Trophoblast cell (in vitro differentiated cells and primary cell): ENCODE measurements around the gene DIO1.
A peak's percentile ranks its signal among the peaks of the same experiment; 100 is the strongest.

Experiments
- DNase-seq, 2 donors: peaks; one replicate each; pipeline ENCODE4 v3.0.0-alpha.2; 2016
- H2AFZ ChIP-seq: 2 replicates; pipeline ENCODE4 v1.6.1; 2013; ENCODE audit warnings: low read length, moderate library complexity, mild to moderate bottlenecking; ENCODE audit not compliant: insufficient read depth, poor library complexity
- H2AK5ac ChIP-seq: 2 replicates; pipeline ENCODE4 v1.6.1; 2013; ENCODE audit warnings: mild to moderate bottlenecking, low read length
- H2BK120ac ChIP-seq: 2 replicates; pipeline ENCODE4 v1.6.1; 2013; ENCODE audit warnings: low read length, mild to moderate bottlenecking, moderate library complexity; ENCODE audit not compliant: insufficient read depth, poor library complexity
- H2BK12ac ChIP-seq: 2 replicates; pipeline ENCODE4 v1.6.1; 2013; ENCODE audit warnings: mild to moderate bottlenecking, low read length, moderate library complexity
- H2BK5ac ChIP-seq: 2 replicates; pipeline ENCODE4 v1.6.1; 2013; ENCODE audit warnings: low read length, low read depth, moderate library complexity, mild to moderate bottlenecking; ENCODE audit not compliant: poor library complexity
- H3K14ac ChIP-seq: 2 replicates; pipeline ENCODE4 v1.6.1; 2013; ENCODE audit warnings: mild to moderate bottlenecking, low read length
- H3K18ac ChIP-seq: 2 replicates; pipeline ENCODE4 v1.6.1; 2013; ENCODE audit warnings: mild to moderate bottlenecking, low read length
- H3K23ac ChIP-seq: 2 replicates; pipeline ENCODE4 v1.6.1; 2013; ENCODE audit warnings: low read length
- H3K27ac ChIP-seq: 2 replicates; pipeline ENCODE4 v1.5.1; 2013; ENCODE audit warnings: low read depth, mild to moderate bottlenecking, inconsistent platforms, low read length, moderate library complexity
- H3K27me3 ChIP-seq: 2 replicates; pipeline ENCODE4 v1.6.1; 2013; ENCODE audit warnings: inconsistent platforms, mild to moderate bottlenecking, low read length, moderate library complexity; ENCODE audit not compliant: insufficient read depth
- H3K36me3 ChIP-seq, 2 experiments: 1 replicate in 1 of 2; 2 replicates in 1 of 2; pipeline ENCODE4 v1.6.1; 2013; ENCODE audit warnings: low read length in 2 of 2, mild to moderate bottlenecking in 2 of 2, moderate library complexity in 1 of 2; ENCODE audit not compliant: insufficient read depth in 2 of 2, control insufficient read depth in 1 of 2
- H3K4ac ChIP-seq: 2 replicates; pipeline ENCODE4 v1.6.1; 2013; ENCODE audit warnings: low read depth, mild to moderate bottlenecking, low read length, moderate library complexity
- H3K4me1 ChIP-seq, 2 experiments: 1 replicate in 1 of 2; 2 replicates in 1 of 2; pipeline ENCODE4 v1.6.1; 2013; ENCODE audit warnings: low read length in 2 of 2, mild to moderate bottlenecking in 2 of 2, moderate library complexity in 1 of 2; ENCODE audit not compliant: insufficient read depth in 2 of 2, control insufficient read depth in 1 of 2
- H3K4me2 ChIP-seq: 2 replicates; pipeline ENCODE4 v1.6.1; 2013; ENCODE audit warnings: inconsistent platforms, mild to moderate bottlenecking, low read length, moderate library complexity
- H3K4me3 ChIP-seq: 2 replicates; pipeline ENCODE4 v1.5.1; 2013; ENCODE audit warnings: mild to moderate bottlenecking, low read depth, low read length, inconsistent platforms
- H3K79me1 ChIP-seq: one replicate; pipeline ENCODE4 v1.6.1; 2013; ENCODE audit warnings: low read length
- H3K79me2 ChIP-seq: 2 replicates; pipeline ENCODE4 v1.6.1; 2013; ENCODE audit warnings: low read length, mild to moderate bottlenecking; ENCODE audit not compliant: control insufficient read depth, insufficient read depth, poor library complexity
- H3K9ac ChIP-seq: 2 replicates; pipeline ENCODE4 v1.6.1; 2013; ENCODE audit warnings: mild to moderate bottlenecking, low read length
- H3K9me3 ChIP-seq: 2 replicates; pipeline ENCODE4 v1.6.1; 2013; ENCODE audit warnings: low read depth, mild to moderate bottlenecking, control low read depth, inconsistent platforms, low read length; ENCODE audit not compliant: insufficient read depth
- H4K12ac ChIP-seq: 2 replicates; pipeline ENCODE4 v1.6.1; 2013; ENCODE audit warnings: low read depth, mild to moderate bottlenecking, low read length, moderate library complexity
- H4K8ac ChIP-seq: 2 replicates; pipeline ENCODE4 v1.6.1; 2013; ENCODE audit warnings: low read depth, mild to moderate bottlenecking, low read length, moderate library complexity
- H4K91ac ChIP-seq: one replicate; pipeline ENCODE4 v1.6.1; 2013; ENCODE audit warnings: low read depth, mild to moderate bottlenecking, low read length, moderate library complexity
- WGBS: extraction: QIAGEN DNeasy Blood & Tissue Kit; methylation state at CpG from one replicate; pipeline ENCODE4 v1.1.7; 2013; ENCODE audit warnings: missing lambda C conversion rate; ENCODE audit not compliant: insufficient read length, insufficient coverage; ENCODE audit errors: extremely low coverage; 5-methylcytosine and 5-hydroxymethylcytosine counted together

Gene DIO1

DNA sequence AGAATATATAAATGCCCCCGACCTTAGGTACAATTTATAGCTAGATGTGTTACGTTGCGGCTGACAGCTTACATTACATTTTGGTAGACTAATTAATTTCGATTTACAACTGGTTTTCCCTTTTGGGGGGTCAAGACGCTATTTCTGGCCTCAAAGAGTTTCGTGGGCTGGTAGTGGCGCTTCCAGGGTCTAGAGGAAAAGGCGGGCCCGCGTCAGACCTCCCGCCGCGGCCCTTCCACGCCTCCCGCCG lies 51.1 kb downstream of the DIO1 start:
- Histone ChIP-seq H3K9ac (peak overlapping the region; percentile 88), H3K4me2 (peak overlapping the region; percentile 71), H3K18ac (peak overlapping the region; percentile 78), H3K79me1 (peaks cover 11% of the 10 kb centered on the region), H2BK5ac (peak overlapping the region; percentile 34), H4K12ac (peak overlapping the region; percentile 95), H3K36me3 (peaks cover 0 to 2% of the 10 kb centered on the region in 2 experiments), H2AK5ac (no peak overlapping the region), H3K9me3 (no peaks in the 10 kb centered on the region), H3K4ac (peak overlapping the region; percentile 88), H3K79me2 (peaks cover 13% of the 10 kb centered on the region), H4K91ac (peak overlapping the region; percentile 59), H3K4me1 (peaks cover 4 to 15% of the 10 kb centered on the region in 2 experiments), H4K8ac (peak overlapping the region; percentile 98), H2BK120ac (peak overlapping the region; percentile 59), H3K4me3 (peak overlapping the region; percentile 93), H3K27me3 (no peaks in the 10 kb centered on the region), H2BK12ac (no peak overlapping the region), H2AFZ (peak overlapping the region; percentile 98), H3K14ac (peak overlapping the region; percentile 75), H3K27ac (peak overlapping the region; percentile 72), H3K23ac (no peak overlapping the region)
- no peak for DNase-seq
- WGBS, result no CpG with 5 or more reads among the region's 16 CpGs

GRCh38 chr1:53945433-53946251 lies 51.7 kb downstream of the DIO1 start, which contains the start of gene IFT25:
IFT25 (minus strand) TSS chr1:53945699; CDS start chr1:53940082, 5,617 bp downstream.
- peak within 1 kb of the TSS; percentile 96 for H3K14ac ChIP-seq
- peak within 1 kb of the TSS; percentile 72 for H3K27ac ChIP-seq
- peak within 1 kb of the TSS; percentile 91 for H4K91ac ChIP-seq
- H3K4me3 ChIP-seq, result peak within 1 kb of the TSS; percentile 93
- H4K8ac ChIP-seq, result peak within 1 kb of the TSS; percentile 98
- peaks cover 11% of the 10 kb centered on the region for H3K79me1 ChIP-seq
- no peak within 1 kb of the TSS for H2AK5ac ChIP-seq
- peak within 1 kb of the TSS; percentile 99 for H2AFZ ChIP-seq
- no peaks in the 10 kb centered on the region for H3K27me3 ChIP-seq
- peak within 1 kb of the TSS; percentile 62 for H2BK12ac ChIP-seq
- peak within 1 kb of the TSS; percentile 97 for H4K12ac ChIP-seq
- peaks cover 0 to 3% of the 10 kb centered on the region in 2 experiments for H3K36me3 ChIP-seq
- H3K4ac ChIP-seq, result peak within 1 kb of the TSS; percentile 97
- peak within 1 kb of the TSS; percentile 97 for H3K18ac ChIP-seq
- H3K9me3 ChIP-seq, result no peaks in the 10 kb centered on the region
- no CpG with 5 or more reads among the region's 90 CpGs for WGBS
- H3K4me1 ChIP-seq, result peaks cover 4 to 15% of the 10 kb centered on the region in 2 experiments
- H3K23ac ChIP-seq, result no peak within 1 kb of the TSS
- peaks cover 13% of the 10 kb centered on the region for H3K79me2 ChIP-seq
- DNase-seq, result peak; percentile 95 to 98
- peak within 1 kb of the TSS; percentile 82 for H3K4me2 ChIP-seq
- H3K9ac ChIP-seq, result peak within 1 kb of the TSS; percentile 88
- H2BK120ac ChIP-seq, result peak within 1 kb of the TSS; percentile 94
- peak within 1 kb of the TSS; percentile 89 for H2BK5ac ChIP-seq

DNA sequence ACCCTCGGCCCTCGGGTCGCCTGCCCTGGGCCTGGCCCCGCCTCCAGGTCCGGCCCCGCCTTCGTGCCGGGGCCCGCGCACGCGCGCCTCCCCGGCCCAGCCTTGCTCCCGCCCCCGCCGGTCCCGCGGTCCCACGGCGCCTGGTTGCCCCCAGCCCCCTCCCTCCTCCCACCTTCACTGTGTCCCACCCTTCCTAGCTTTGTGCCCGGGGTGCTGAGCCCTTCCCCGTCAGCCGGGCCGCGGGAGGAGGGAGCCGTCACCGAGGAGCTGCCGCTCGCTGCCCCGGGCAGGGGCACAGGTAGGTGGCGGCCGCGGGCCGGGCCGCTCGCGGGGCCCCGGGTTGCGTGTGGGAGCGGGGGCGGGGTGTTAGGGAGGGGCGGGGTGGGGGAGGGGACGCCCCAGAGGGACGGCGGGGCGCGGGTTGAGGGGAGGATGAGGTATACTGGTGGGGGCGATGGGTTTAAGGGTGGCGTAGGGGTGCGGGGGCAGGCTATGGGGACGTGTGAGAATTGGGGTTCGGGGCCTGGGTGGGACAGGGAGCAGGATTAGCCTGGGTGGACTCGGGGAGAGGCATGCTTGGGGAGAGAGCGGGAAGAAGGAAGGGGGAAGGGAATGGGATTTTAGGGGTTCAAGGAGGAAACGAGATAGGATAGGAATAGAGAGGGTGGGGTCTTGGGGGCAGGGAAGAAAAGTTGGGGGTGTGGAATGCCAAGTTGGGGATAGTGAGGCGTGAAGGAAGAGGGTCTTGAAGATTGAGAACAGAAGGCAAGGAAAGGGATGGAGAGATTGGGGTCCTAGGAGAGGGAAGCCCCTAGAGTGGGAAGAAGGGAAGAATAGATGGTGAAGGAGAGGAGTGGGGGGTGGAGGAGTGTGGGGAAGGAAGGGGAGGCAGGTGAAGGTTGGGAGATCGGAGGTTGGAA lies 52.5 kb downstream of the DIO1 start, which contains the start of gene LRRC42:
LRRC42 (plus strand) TSS at position 99 of the 920 bp plus-strand sequence. CDS start 5,650 bp downstream, outside the sequence.
- WGBS, result no CpG with 5 or more reads among the region's 58 CpGs
- Histone ChIP-seq H3K79me1 (peaks cover 11% of the 10 kb centered on the region), H3K4me2 (peak within 1 kb of the TSS; percentile 82), H3K9me3 (no peaks in the 10 kb centered on the region), H2AFZ (peak within 1 kb of the TSS; percentile 99), H3K4me1 (peaks cover 4 to 15% of the 10 kb centered on the region in 2 experiments), H3K14ac (peak within 1 kb of the TSS; percentile 96), H3K4ac (peak within 1 kb of the TSS; percentile 97), H3K9ac (peak within 1 kb of the TSS; percentile 88), H3K36me3 (peaks cover 0 to 3% of the 10 kb centered on the region in 2 experiments), H4K12ac (peak within 1 kb of the TSS; percentile 97), H3K18ac (peak within 1 kb of the TSS; percentile 97), H2AK5ac (peak within 1 kb of the TSS; percentile 65), H2BK120ac (peak within 1 kb of the TSS; percentile 94), H2BK5ac (peak within 1 kb of the TSS; percentile 89), H4K8ac (peak within 1 kb of the TSS; percentile 98), H2BK12ac (peak within 1 kb of the TSS; percentile 62), H3K23ac (no peak within 1 kb of the TSS), H3K27me3 (no peaks in the 10 kb centered on the region), H4K91ac (peak within 1 kb of the TSS; percentile 91), H3K27ac (peak within 1 kb of the TSS; percentile 72), H3K79me2 (peaks cover 13% of the 10 kb centered on the region), H3K4me3 (peak within 1 kb of the TSS; percentile 93)
- DNase-seq, result no peak
